Measurements from ENCODE around the gene VARS1.

GRCh38 chr6:31760790-31761189, 34.8 kb downstream of the VARS1 start:
- TF ChIP-seq CTCF (conservative IDR thresholded peaks at IDR 0.05; ENCODE audit: low read length) (no peak), EZH2phosphoT487 (IDR thresholded peaks at IDR 0.05; ENCODE audit: borderline replicate concordance, low read depth, low read length) (no peak)

All from OCI-LY7 (cell line).